CD14-positive monocyte (primary cell): ENCODE results near the gene P2RY11. TPM values are rescaled to one million over a fixed set of nuclear protein-coding genes. Genes with fewer than 3 reads are reported as not detected.

Experiments
- DNase-seq, 3 donors: peaks; one replicate each; pipeline ENCODE4 v3.0.0-alpha.2; 2011 to 2022
- H2AFZ ChIP-seq: 2 replicates; pipeline ENCODE4 v1.6.0; 2012; ENCODE audit warnings: mild to moderate bottlenecking, low read depth, low read length, inconsistent platforms; ENCODE audit not compliant: insufficient read depth, poor library complexity, severe bottlenecking
- H3K27ac ChIP-seq, 2 donors: 1 replicate in 1 of 2; 2 replicates in 1 of 2; pipeline ENCODE4 v1.5.1; 2012 to 2013; ENCODE audit warnings: low read length in 2 of 2, control low read depth in 1 of 2, inconsistent platforms in 1 of 2, low read depth in 1 of 2, mild to moderate bottlenecking in 1 of 2
- H3K27me3 ChIP-seq, 2 donors: one replicate each; pipeline versions ENCODE4 v1.6.0 to v1.6.1; 2011 to 2013; ENCODE audit warnings: low read length in 2 of 2; ENCODE audit not compliant: control insufficient read depth in 2 of 2, insufficient read depth in 2 of 2
- H3K36me3 ChIP-seq, 2 donors: replicated peaks in 1 of 2; 1 replicate in 1 of 2; 2 replicates in 1 of 2; pipeline versions ENCODE4 v1.5.1 to v1.6.1; 2012 to 2013; ENCODE audit warnings: low read length in 2 of 2, control low read depth in 1 of 2, inconsistent platforms in 1 of 2, mild to moderate bottlenecking in 1 of 2; ENCODE audit not compliant: insufficient read depth in 2 of 2, control insufficient read depth in 1 of 2
- H3K4me1 ChIP-seq, 2 donors: 1 replicate in 1 of 2; 2 replicates in 1 of 2; pipeline versions ENCODE4 v1.5.1 to v1.6.1; 2012 to 2013; ENCODE audit warnings: low read length in 2 of 2, control low read depth in 1 of 2, inconsistent platforms in 1 of 2, mild to moderate bottlenecking in 1 of 2, moderate library complexity in 1 of 2; ENCODE audit not compliant: insufficient read depth in 2 of 2, control insufficient read depth in 1 of 2
- H3K4me2 ChIP-seq: replicated peaks from 2 replicates; pipeline ENCODE3; 2012; ENCODE audit warnings: low read length, moderate library complexity, mild to moderate bottlenecking; ENCODE audit not compliant: poor library complexity, severe bottlenecking; ENCODE audit errors: extremely low read depth
- H3K4me3 ChIP-seq, 3 experiments: fragments of 200-600 bp in 1 of 3; sonication (generic) in 1 of 3; replicated peaks in 1 of 3; 1 replicate in 2 of 3; 2 replicates in 1 of 3; pipeline ENCODE4 v1.5.1; 2011 to 2013; ENCODE audit warnings: low read length in 3 of 3, mild to moderate bottlenecking in 3 of 3, control low read depth in 2 of 3, low read depth in 2 of 3, inconsistent platforms in 1 of 3, moderate library complexity in 1 of 3
- H3K79me2 ChIP-seq: 2 replicates; pipeline ENCODE4 v1.6.0; 2012; ENCODE audit warnings: mild to moderate bottlenecking, control low read depth, inconsistent platforms, low read length, moderate library complexity; ENCODE audit not compliant: insufficient read depth
- H3K9ac ChIP-seq: 2 replicates; pipeline ENCODE4 v1.6.0; 2017; ENCODE audit warnings: low read length, mild to moderate bottlenecking; ENCODE audit not compliant: insufficient read depth, poor library complexity, severe bottlenecking
- H3K9me3 ChIP-seq, 2 donors: replicated peaks in 1 of 2; 1 replicate in 1 of 2; 2 replicates in 1 of 2; pipeline versions ENCODE4 v1.5.1 to v1.6.1; 2012 to 2013; ENCODE audit warnings: low read length in 2 of 2, control low read depth in 1 of 2; ENCODE audit not compliant: control insufficient read depth in 1 of 2, insufficient read depth in 1 of 2
- H4K20me1 ChIP-seq: 2 replicates; pipeline ENCODE4 v1.6.0; 2012; ENCODE audit warnings: mild to moderate bottlenecking, low read length, control low read depth, moderate library complexity; ENCODE audit not compliant: insufficient read depth
- H3K27ac Mint-ChIP-seq, 7 donors: one replicate each; pipeline ENCODE4 v1.8.0; 2020; ENCODE audit warnings: mild to moderate bottlenecking in 7 of 7, mixed read lengths in 7 of 7, moderate library complexity in 6 of 7, inconsistent platforms in 2 of 7
- H3K27me3 Mint-ChIP-seq, 3 donors: one replicate each; pipeline ENCODE4 v1.8.0; 2021 to 2022; ENCODE audit warnings: low read depth in 3 of 3, mild to moderate bottlenecking in 3 of 3, mixed read lengths in 3 of 3, moderate library complexity in 3 of 3, inconsistent platforms in 1 of 3
- H3K36me3 Mint-ChIP-seq, 2 donors: one replicate each; pipeline ENCODE4 v1.8.0; 2020; ENCODE audit warnings: mixed read lengths in 2 of 2, inconsistent platforms in 1 of 2, mild to moderate bottlenecking in 1 of 2
- H3K4me1 Mint-ChIP-seq: one replicate; pipeline ENCODE4 v1.8.0; 2020; ENCODE audit warnings: mild to moderate bottlenecking, mixed read lengths
- H3K4me3 Mint-ChIP-seq, 2 donors: one replicate each; pipeline ENCODE4 v1.8.0; 2020; ENCODE audit warnings: mild to moderate bottlenecking in 2 of 2, mixed read lengths in 2 of 2, moderate library complexity in 1 of 2
- H3K9me3 Mint-ChIP-seq, 7 donors: one replicate each; pipeline ENCODE4 v1.8.0; 2020 to 2022; ENCODE audit warnings: mixed read lengths in 7 of 7, mild to moderate bottlenecking in 6 of 7, moderate library complexity in 6 of 7, inconsistent platforms in 2 of 7
- CTCF ChIP-seq: fragments of 200-600 bp; IDR thresholded peaks from one replicate; pipeline ENCODE4 v1.8.0; 2022; ENCODE audit warnings: antibody characterized with exemption, mild to moderate bottlenecking
- WGBS: methylation state at CpG from one replicate; pipeline ENCODE4 v1.1.5; 2013; ENCODE audit warnings: missing lambda C conversion rate; ENCODE audit not compliant: insufficient coverage; 5-methylcytosine and 5-hydroxymethylcytosine counted together
- intact Hi-C, 2 donors: fragments of 100-400 bp; cut with micrococcal nuclease; formaldehyde crosslinking; loops; one replicate each; pipeline versions ENCODE4 v1.15.0 to v1.15.1; 2023
- polyA plus RNA-seq, 3 donors: library from polyadenylated mRNA; depleted of rRNA in 1 of 3; unstranded in 2 of 3; stranded (reverse) in 1 of 3; fragments of 300-500 nt in 2 of 3; fragments of >200 nt in 1 of 3; fragmentation: Illumina TruSeq in 2 of 3; gene quantifications; 1 replicate in 2 of 3; 2 replicates in 1 of 3; pipeline ENCODE4 v1.2.3, GENCODE V29; 2012 to 2021

P2RY11 gene
- polyA plus RNA-seq, 3 donors, result 0.50 to 10.0 (median 0.69) TPM

GRCh38 chr19:10091370-10091687 lies 20.2 kb upstream of the P2RY11 start:
- no peaks in the 10 kb centered on the region for H3K79me2 ChIP-seq
- no peak for TF ChIP-seq CTCF
- H3K36me3 Mint-ChIP-seq, result peaks cover 37 to 45% of the 10 kb centered on the region in 2 donors
- no peak overlapping the region for H3K4me3 ChIP-seq
- no peak overlapping the region for H3K9ac ChIP-seq
- H4K20me1 ChIP-seq, result peaks cover 12% of the 10 kb centered on the region
- peaks cover 0 to 3% of the 10 kb centered on the region in 2 donors for H3K9me3 ChIP-seq
- H3K27me3 Mint-ChIP-seq, result peaks cover 0 to 1% (median 1%) of the 10 kb centered on the region in 3 donors
- H3K27ac Mint-ChIP-seq, result peak overlapping the region in 1 of 7 donors; percentile 42
- H2AFZ ChIP-seq, result no peak overlapping the region
- 98% methylated on average over 16 of the region's 17 CpGs for WGBS
- no peaks in the 10 kb centered on the region for H3K27me3 ChIP-seq
- H3K9me3 Mint-ChIP-seq, result peaks cover 0 to 7% (median 0%) of the 10 kb centered on the region in 7 donors
- peaks cover 12 to 21% of the 10 kb centered on the region in 2 donors for H3K4me1 ChIP-seq
- H3K4me2 ChIP-seq, result no peak overlapping the region
- peaks cover 10% of the 10 kb centered on the region for H3K4me1 Mint-ChIP-seq
- H3K4me3 Mint-ChIP-seq, result no peak overlapping the region
- no peak for DNase-seq
- H3K27ac ChIP-seq, result no peak overlapping the region
- intact Hi-C loops, result loop anchor here in 1 of 2 donors (10.0 kb wide), 1 partner anchor 647 kb away; no protein-coding TSS in a partner anchor
- peaks cover 39 to 47% of the 10 kb centered on the region in 2 donors for H3K36me3 ChIP-seq

- Histone ChIP-seq H3K4me3 (no peak overlapping the region), H3K27me3 (no peaks in the 10 kb centered on the region), H3K36me3 (peaks cover 39 to 47% of the 10 kb centered on the region in 2 donors), H2AFZ (no peak overlapping the region), H3K9me3 (peaks cover 0 to 3% of the 10 kb centered on the region in 2 donors), H3K79me2 (no peaks in the 10 kb centered on the region), H3K27ac (no peak overlapping the region), H4K20me1 (peaks cover 11% of the 10 kb centered on the region), H3K9ac (no peak overlapping the region), H3K4me2 (no peak overlapping the region), H3K4me1 (peaks cover 15 to 21% of the 10 kb centered on the region in 2 donors)
- Mint-ChIP-seq H3K36me3 (peaks cover 37 to 45% of the 10 kb centered on the region in 2 donors), H3K27me3 (peaks cover 0 to 1% (median 1%) of the 10 kb centered on the region in 3 donors), H3K4me3 (no peak overlapping the region), H3K4me1 (peaks cover 12% of the 10 kb centered on the region), H3K9me3 (peaks cover 0 to 7% (median 0%) of the 10 kb centered on the region in 7 donors), H3K27ac (peak overlapping the region in 3 of 7 donors; percentile 23 to 37 (median 35))
- intact Hi-C loops, result loop anchor here in 1 of 2 donors (10.0 kb wide), 1 partner anchor 647 kb away; no protein-coding TSS in a partner anchor
- TF ChIP-seq CTCF, result no peak
- WGBS, result 93% methylated on average over 13 of the region's 13 CpGs
- DNase-seq, result no peak
These were observed 19.4 kb upstream of the P2RY11 start for GRCh38 chr19:10091895-10092641.
